Lower leg skin (tissue), 3 donors: ENCODE data around the gene YES1.

Experiments used
- POLR2A ChIP-seq, 2 donors: fragments of 450-650 bp; IDR thresholded peaks; one replicate each; pipeline ENCODE4 v1.6.1; 2016 to 2017; ENCODE audit warnings: antibody characterized with exemption in 2 of 2, mild to moderate bottlenecking in 1 of 2, moderate library complexity in 1 of 2
- TF ChIP-seq, protein P1 (sequence below), 3 donors: fragments of 450-650 bp; IDR thresholded peaks; one replicate each; pipeline ENCODE4 v1.5.1; 2016; ENCODE audit warnings: antibody characterized with exemption in 3 of 3, mild to moderate bottlenecking in 3 of 3, moderate library complexity in 2 of 3

DNA sequence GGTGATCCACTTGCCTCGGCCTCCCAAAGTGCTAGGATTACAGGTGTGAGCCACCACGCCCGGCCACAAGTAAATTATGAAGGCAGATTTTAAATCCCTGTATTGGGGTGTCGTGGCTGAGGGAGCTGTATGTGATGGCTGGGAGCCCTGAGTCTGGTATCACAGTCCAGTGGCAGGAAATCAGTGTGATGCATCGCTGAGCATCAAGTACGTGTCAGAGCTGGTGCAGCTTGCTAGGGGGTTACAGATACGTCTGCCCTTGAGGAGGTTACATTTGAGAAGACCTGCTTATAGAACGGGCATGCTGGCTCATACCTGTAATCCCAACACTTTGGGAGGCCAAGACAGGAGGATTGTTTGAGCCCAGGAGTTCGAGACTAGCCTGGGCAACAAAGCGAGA is 103.9 kb downstream of the YES1 start:
- TF ChIP-seq, protein P1, sequence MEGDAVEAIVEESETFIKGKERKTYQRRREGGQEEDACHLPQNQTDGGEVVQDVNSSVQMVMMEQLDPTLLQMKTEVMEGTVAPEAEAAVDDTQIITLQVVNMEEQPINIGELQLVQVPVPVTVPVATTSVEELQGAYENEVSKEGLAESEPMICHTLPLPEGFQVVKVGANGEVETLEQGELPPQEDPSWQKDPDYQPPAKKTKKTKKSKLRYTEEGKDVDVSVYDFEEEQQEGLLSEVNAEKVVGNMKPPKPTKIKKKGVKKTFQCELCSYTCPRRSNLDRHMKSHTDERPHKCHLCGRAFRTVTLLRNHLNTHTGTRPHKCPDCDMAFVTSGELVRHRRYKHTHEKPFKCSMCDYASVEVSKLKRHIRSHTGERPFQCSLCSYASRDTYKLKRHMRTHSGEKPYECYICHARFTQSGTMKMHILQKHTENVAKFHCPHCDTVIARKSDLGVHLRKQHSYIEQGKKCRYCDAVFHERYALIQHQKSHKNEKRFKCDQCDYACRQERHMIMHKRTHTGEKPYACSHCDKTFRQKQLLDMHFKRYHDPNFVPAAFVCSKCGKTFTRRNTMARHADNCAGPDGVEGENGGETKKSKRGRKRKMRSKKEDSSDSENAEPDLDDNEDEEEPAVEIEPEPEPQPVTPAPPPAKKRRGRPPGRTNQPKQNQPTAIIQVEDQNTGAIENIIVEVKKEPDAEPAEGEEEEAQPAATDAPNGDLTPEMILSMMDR (IDR thresholded peaks at IDR 0.05): no peak
- TF ChIP-seq POLR2A (IDR thresholded peaks at IDR 0.05): no peak
